Glutamatergic neuron (in vitro differentiated cells): Measurements from ENCODE around the gene HSF5. TPM values are rescaled to one million over a fixed set of nuclear protein-coding genes. Genes with fewer than 3 reads are reported as not detected.

Experiments used
- DNase-seq: peaks from one replicate; pipeline ENCODE4 v3.0.0; 2022
- H3K27ac Mint-ChIP-seq: one replicate; pipeline ENCODE4 v1.8.0; 2020; ENCODE audit warnings: mild to moderate bottlenecking, mixed read lengths, inconsistent platforms; ENCODE audit not compliant: unreplicated experiment
- H3K27me3 Mint-ChIP-seq: one replicate; pipeline ENCODE4 v1.8.0; 2020; ENCODE audit warnings: mild to moderate bottlenecking, moderate library complexity, mixed read lengths, inconsistent platforms; ENCODE audit not compliant: unreplicated experiment
- H3K36me3 Mint-ChIP-seq: one replicate; pipeline ENCODE4 v1.8.0; 2020; ENCODE audit warnings: mild to moderate bottlenecking, mixed read lengths, inconsistent platforms; ENCODE audit not compliant: unreplicated experiment
- H3K4me1 Mint-ChIP-seq: one replicate; pipeline ENCODE4 v1.8.0; 2020; ENCODE audit warnings: mild to moderate bottlenecking, low read depth, mixed read lengths, inconsistent platforms; ENCODE audit not compliant: unreplicated experiment
- H3K4me3 Mint-ChIP-seq: one replicate; pipeline ENCODE4 v1.8.0; 2020; ENCODE audit warnings: mild to moderate bottlenecking, mixed read lengths, inconsistent platforms; ENCODE audit not compliant: unreplicated experiment
- H3K9me3 Mint-ChIP-seq: one replicate; pipeline ENCODE4 v1.8.0; 2020; ENCODE audit warnings: mild to moderate bottlenecking, moderate library complexity, mixed read lengths, inconsistent platforms; ENCODE audit not compliant: unreplicated experiment
- total RNA-seq: library from RNA; stranded (reverse); fragmentation: NEBNext Ultra II Directional; extraction: Animal tissue kit (Norgen Biotek cat#: 25700); gene quantifications from one replicate; pipeline ENCODE4 v1.2.1, GENCODE V29; 2021; ENCODE audit not compliant: unreplicated experiment
- TF ChIP-seq, protein P1 (sequence below): fragments of 200-600 bp; sonication (generic); IDR thresholded peaks from one replicate; pipeline ENCODE4 v1.5.0; 2021; ENCODE audit not compliant: partially characterized antibody, unreplicated experiment

Gene HSF5
- total RNA-seq, 1 donor from 2014 or later: 0.10 TPM

DNA sequence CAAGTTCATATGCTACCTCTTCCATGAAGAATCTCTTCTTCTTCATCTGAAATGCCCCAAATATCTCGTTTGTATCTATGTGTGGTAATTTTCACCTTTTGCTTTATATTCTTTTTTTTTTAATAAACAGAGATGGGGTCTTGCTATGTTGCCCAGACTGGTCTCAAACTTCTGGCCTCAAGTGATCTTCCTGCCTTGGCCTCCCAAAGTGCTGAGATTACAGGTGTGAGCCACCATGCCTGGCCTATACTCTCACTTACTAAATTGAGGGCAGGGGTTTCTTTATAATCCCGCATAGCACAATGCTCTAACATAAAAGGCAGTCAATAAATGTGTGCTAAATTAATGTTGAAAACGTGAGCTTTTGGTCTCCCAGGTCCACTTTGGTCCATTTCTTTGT lies 101.5 kb downstream of the HSF5 start:
- H3K9me3 Mint-ChIP-seq: no peaks in the 10 kb centered on the region
- TF ChIP-seq, protein P1, sequence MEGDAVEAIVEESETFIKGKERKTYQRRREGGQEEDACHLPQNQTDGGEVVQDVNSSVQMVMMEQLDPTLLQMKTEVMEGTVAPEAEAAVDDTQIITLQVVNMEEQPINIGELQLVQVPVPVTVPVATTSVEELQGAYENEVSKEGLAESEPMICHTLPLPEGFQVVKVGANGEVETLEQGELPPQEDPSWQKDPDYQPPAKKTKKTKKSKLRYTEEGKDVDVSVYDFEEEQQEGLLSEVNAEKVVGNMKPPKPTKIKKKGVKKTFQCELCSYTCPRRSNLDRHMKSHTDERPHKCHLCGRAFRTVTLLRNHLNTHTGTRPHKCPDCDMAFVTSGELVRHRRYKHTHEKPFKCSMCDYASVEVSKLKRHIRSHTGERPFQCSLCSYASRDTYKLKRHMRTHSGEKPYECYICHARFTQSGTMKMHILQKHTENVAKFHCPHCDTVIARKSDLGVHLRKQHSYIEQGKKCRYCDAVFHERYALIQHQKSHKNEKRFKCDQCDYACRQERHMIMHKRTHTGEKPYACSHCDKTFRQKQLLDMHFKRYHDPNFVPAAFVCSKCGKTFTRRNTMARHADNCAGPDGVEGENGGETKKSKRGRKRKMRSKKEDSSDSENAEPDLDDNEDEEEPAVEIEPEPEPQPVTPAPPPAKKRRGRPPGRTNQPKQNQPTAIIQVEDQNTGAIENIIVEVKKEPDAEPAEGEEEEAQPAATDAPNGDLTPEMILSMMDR: no peak
- no peaks in the 10 kb centered on the region for H3K27me3 Mint-ChIP-seq
- no peak for DNase-seq
- no peak overlapping the region for H3K4me3 Mint-ChIP-seq
- H3K4me1 Mint-ChIP-seq: no peaks in the 10 kb centered on the region
- no peaks in the 10 kb centered on the region for H3K36me3 Mint-ChIP-seq
- no peak overlapping the region for H3K27ac Mint-ChIP-seq

DNA sequence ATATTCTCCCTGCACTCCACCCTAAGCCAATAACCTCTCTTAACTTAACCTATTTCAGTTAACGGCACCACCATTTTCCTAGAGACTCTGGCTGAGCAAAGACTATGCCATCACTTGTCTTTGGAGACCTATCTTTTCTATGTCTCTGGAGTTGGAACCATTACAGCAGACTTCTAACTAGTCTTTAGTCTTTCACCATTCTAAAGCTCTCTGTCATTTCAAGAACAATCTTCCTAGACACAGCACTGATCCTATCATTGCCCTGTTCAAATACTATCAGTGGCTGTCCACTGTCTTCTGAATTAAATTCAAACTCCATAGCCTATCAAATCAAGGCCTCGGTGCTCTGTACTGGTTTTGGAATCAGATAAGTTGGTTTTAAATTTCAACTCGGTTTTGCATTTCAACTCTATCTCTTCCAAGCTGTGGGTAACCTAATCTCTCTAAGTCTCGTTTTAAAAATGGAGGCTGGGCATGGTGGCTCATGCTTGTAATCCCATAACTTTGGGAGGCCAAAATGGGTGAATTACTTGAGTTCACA lies 102.8 kb downstream of the HSF5 start:
- Mint-ChIP-seq H3K27me3 (no peaks in the 10 kb centered on the region), H3K9me3 (no peaks in the 10 kb centered on the region), H3K4me1 (peaks cover 5% of the 10 kb centered on the region), H3K4me3 (no peak overlapping the region), H3K36me3 (no peaks in the 10 kb centered on the region), H3K27ac (no peak overlapping the region)
- no peak for DNase-seq
- TF ChIP-seq, protein P1: no peak

DNA sequence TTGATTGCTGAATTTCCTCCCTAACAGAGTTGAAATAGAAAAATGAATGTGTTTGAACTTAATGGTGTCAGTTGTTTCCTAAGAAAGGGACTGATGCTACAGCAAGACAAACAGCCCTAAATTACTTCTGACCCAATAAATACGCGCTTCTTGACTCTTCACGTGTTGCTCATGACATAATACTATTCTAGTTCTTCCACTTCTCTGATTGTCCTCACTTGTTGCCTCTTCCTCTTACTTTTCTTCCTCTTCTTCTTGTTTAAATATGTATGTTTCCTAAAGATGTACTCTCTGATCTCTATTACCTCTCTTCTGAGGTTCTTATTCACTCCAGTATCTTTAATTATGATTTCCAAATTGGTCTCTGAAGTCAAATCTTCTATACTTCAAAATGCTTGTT lies 103.3 kb downstream of the HSF5 start:
- Mint-ChIP-seq H3K27me3 (no peaks in the 10 kb centered on the region), H3K36me3 (no peaks in the 10 kb centered on the region), H3K4me1 (peaks cover 5% of the 10 kb centered on the region), H3K4me3 (no peak overlapping the region), H3K27ac (no peak overlapping the region), H3K9me3 (no peaks in the 10 kb centered on the region)
- TF ChIP-seq, protein P1: no peak
- DNase-seq: no peak

DNA sequence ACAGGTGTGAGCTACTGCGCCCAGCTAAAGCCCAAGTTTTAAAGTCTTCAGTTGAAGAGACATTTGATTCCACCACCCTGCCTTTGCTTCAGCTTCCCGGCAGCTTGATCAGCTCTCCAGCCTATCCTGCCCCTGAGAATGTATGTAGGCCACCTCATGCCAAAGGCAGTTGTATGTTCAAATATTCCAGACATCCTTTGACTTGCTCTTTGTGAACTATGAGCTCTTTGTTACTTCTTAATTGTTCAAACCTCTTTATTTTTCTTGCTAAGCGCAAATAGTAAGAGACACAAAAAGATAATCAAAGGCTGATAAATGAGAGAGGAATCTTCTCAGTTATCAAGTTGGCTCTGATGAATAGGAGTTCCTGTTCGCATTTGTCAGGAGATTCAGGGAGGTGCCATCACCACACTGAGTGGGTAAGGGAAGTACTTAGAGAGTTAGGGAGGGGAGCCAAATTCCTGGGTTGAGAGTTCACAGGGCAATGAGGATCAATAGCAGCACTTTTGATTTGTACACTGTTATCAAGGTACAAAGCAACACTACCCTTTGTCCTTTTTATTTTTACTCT lies 104.2 kb downstream of the HSF5 start:
- Mint-ChIP-seq H3K4me1 (peaks cover 5% of the 10 kb centered on the region), H3K27me3 (no peaks in the 10 kb centered on the region), H3K4me3 (no peak overlapping the region), H3K9me3 (no peaks in the 10 kb centered on the region), H3K36me3 (no peaks in the 10 kb centered on the region), H3K27ac (no peak overlapping the region)
- TF ChIP-seq, protein P1: no peak
- no peak for DNase-seq

DNA sequence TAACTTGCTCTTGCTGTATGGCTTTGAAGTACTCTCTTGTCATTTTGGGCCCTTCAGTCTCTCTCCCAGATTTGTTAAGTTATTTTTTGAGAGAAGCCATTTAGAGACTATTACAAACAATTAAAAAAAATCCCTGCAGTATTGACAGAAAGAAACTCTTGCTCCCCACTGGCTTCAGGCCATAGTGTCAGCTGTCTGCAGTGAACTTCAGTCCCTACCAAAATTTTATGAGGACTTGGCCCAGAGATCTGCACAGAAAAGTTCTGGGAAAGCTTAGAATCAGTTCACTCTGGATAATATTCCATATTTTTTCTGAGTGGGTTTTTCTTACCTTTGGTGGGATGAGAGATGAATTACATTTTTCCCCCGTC lies 105.4 kb downstream of the HSF5 start:
- Mint-ChIP-seq H3K36me3 (no peaks in the 10 kb centered on the region), H3K9me3 (no peaks in the 10 kb centered on the region), H3K27ac (no peak overlapping the region), H3K4me3 (no peak overlapping the region), H3K27me3 (no peaks in the 10 kb centered on the region), H3K4me1 (peaks cover 5% of the 10 kb centered on the region)
- TF ChIP-seq, protein P1: no peak
- DNase-seq: no peak
